GM21381 (cell line): ENCODE data around the gene UNC5A.

Experiments
- ATAC-seq: cut with Tn5 transposase; IDR thresholded peaks from one replicate; pipeline ENCODE4 v1.9.1; 2021; ENCODE audit warnings: mild to moderate bottlenecking, moderate library complexity; ENCODE audit not compliant: unreplicated experiment

Gene UNC5A

GRCh38 chr5:176810081-176810597 lies at the start of gene UNC5A:
Gene UNC5A (plus strand): TSS chr5:176810559. CDS start chr5:176810751, 192 bp downstream.
- no peak for ATAC-seq

- no peak for ATAC-seq
These were observed 48.6 kb upstream of the UNC5A start for GRCh38 chr5:176761755-176762154.

GRCh38 chr5:176762489-176762888 lies 47.9 kb upstream of the UNC5A start:
- ATAC-seq, result no peak

GRCh38 chr5:176765687-176766086 lies 44.7 kb upstream of the UNC5A start:
- no peak for ATAC-seq

GRCh38 chr5:176768174-176768970 lies 42.0 kb upstream of the UNC5A start:
- ATAC-seq, result no peak

GRCh38 chr5:176769911-176770310 lies 40.4 kb upstream of the UNC5A start:
- ATAC-seq, result no peak

- ATAC-seq, result no peak
These were observed 39.9 kb upstream of the UNC5A start for GRCh38 chr5:176770431-176770830.

- no peak for ATAC-seq
These were observed 39.1 kb upstream of the UNC5A start for GRCh38 chr5:176771102-176771845.

- no peak for ATAC-seq
These were observed 37.8 kb upstream of the UNC5A start for GRCh38 chr5:176772271-176773210.

- no peak for ATAC-seq
These were observed 36.8 kb upstream of the UNC5A start for GRCh38 chr5:176773408-176774035.

- ATAC-seq, result no peak
These were observed 35.9 kb upstream of the UNC5A start for GRCh38 chr5:176774216-176775171.

- ATAC-seq, result no peak
These were observed 35.0 kb upstream of the UNC5A start for GRCh38 chr5:176775409-176775808.

GRCh38 chr5:176776141-176776865 lies 34.1 kb upstream of the UNC5A start:
- ATAC-seq, result no peak

- no peak for ATAC-seq
These were observed 33.4 kb upstream of the UNC5A start for GRCh38 chr5:176776916-176777315.

- no peak for ATAC-seq
These were observed 31.4 kb upstream of the UNC5A start for GRCh38 chr5:176778921-176779465.

GRCh38 chr5:176779537-176779936 lies 30.8 kb upstream of the UNC5A start:
- no peak for ATAC-seq

GRCh38 chr5:176780176-176781053 lies 29.9 kb upstream of the UNC5A start:
- ATAC-seq, result no peak

- no peak for ATAC-seq
These were observed 29.3 kb upstream of the UNC5A start for GRCh38 chr5:176781054-176781375.
